OCI-LY1 (cell line): ENCODE data around the gene DENND4A.

Source experiments
- H2AFZ ChIP-seq: fragments of 200-600 bp; sonication (generic), shearing (Covaris generic); 2 replicates; pipeline ENCODE4 v1.6.0; 2014; ENCODE audit warnings: antibody characterized with exemption, mild to moderate bottlenecking, low read length
- H3F3A ChIP-seq: fragments of 200-600 bp; sonication (generic), shearing (Covaris generic); 2 replicates; pipeline ENCODE4 v1.6.0; 2014; ENCODE audit warnings: mild to moderate bottlenecking, antibody characterized with exemption, low read length, moderate library complexity; ENCODE audit not compliant: insufficient read depth
- H3K27ac ChIP-seq: fragments of 200-600 bp; sonication (generic); 2 replicates; pipeline ENCODE4 v1.5.1; 2014; ENCODE audit warnings: low read length, mixed run types, mild to moderate bottlenecking, low read depth; ENCODE audit not compliant: poor library complexity, severe bottlenecking
- H3K27me3 ChIP-seq: fragments of 200-600 bp; sonication (generic); 2 replicates; pipeline ENCODE4 v1.6.0; 2014; ENCODE audit warnings: antibody characterized with exemption, mild to moderate bottlenecking, low read length, moderate library complexity; ENCODE audit not compliant: insufficient read depth
- H3K36me3 ChIP-seq: fragments of 200-600 bp; sonication (generic); 2 replicates; pipeline ENCODE4 v1.6.1; 2014; ENCODE audit warnings: mild to moderate bottlenecking, antibody characterized with exemption, low read length, moderate library complexity, mixed read lengths; ENCODE audit not compliant: insufficient read depth
- H3K4me1 ChIP-seq: fragments of 200-600 bp; sonication (generic); 2 replicates; pipeline ENCODE4 v1.5.1; 2014; ENCODE audit warnings: mild to moderate bottlenecking, low read length, moderate library complexity; ENCODE audit not compliant: insufficient read depth, severe bottlenecking
- H3K4me2 ChIP-seq: fragments of 200-600 bp; sonication (generic), shearing (Covaris generic); 2 replicates; pipeline ENCODE4 v1.6.1; 2014; ENCODE audit warnings: low read length
- H3K4me3 ChIP-seq: fragments of 200-600 bp; sonication (generic); 2 replicates; pipeline ENCODE4 v1.5.1; 2014; ENCODE audit warnings: low read length, low read depth, mild to moderate bottlenecking, mixed read lengths; ENCODE audit not compliant: poor library complexity, severe bottlenecking
- H3K79me2 ChIP-seq: fragments of 200-600 bp; shearing (Covaris generic); 2 replicates; pipeline ENCODE4 v1.6.1; 2016; ENCODE audit warnings: mixed run types, low read length, mixed read lengths; ENCODE audit not compliant: insufficient read depth
- H3K9ac ChIP-seq: fragments of 200-600 bp; sonication (generic), shearing (Covaris generic); 2 replicates; pipeline ENCODE4 v1.6.1; 2014; ENCODE audit warnings: mild to moderate bottlenecking, low read length, mixed read lengths
- H3K9me2 ChIP-seq: fragments of 200-600 bp; sonication (generic), shearing (Covaris generic); 2 replicates; pipeline ENCODE4 v1.6.1; 2014; ENCODE audit warnings: low read depth, mild to moderate bottlenecking, low read length, mixed read lengths
- H3K9me3 ChIP-seq: fragments of 200-600 bp; shearing (Covaris generic); 2 replicates; pipeline ENCODE4 v1.6.1; 2014; ENCODE audit warnings: low read length, mixed read lengths
- H4K20me1 ChIP-seq: fragments of 200-600 bp; sonication (generic), shearing (Covaris generic); 2 replicates; pipeline ENCODE4 v1.6.0; 2016; ENCODE audit warnings: mild to moderate bottlenecking, low read length; ENCODE audit not compliant: insufficient read depth
- EZH2 ChIP-seq: fragments of 200-600 bp; sonication (generic), shearing (Covaris generic); IDR thresholded peaks from 2 replicates; pipeline ENCODE4 v1.8.0; 2017; ENCODE audit warnings: borderline replicate concordance, mixed run types, mild to moderate bottlenecking, antibody characterized with exemption, low read length, moderate library complexity, mixed read lengths
- TF ChIP-seq, protein P1 (sequence below): fragments of 200-600 bp; sonication (generic), shearing (Covaris generic); IDR thresholded peaks from 2 replicates; pipeline ENCODE4 v1.5.1; 2017; ENCODE audit warnings: mild to moderate bottlenecking, antibody characterized with exemption, low read length, moderate library complexity, mixed read lengths

Gene DENND4A

DNA sequence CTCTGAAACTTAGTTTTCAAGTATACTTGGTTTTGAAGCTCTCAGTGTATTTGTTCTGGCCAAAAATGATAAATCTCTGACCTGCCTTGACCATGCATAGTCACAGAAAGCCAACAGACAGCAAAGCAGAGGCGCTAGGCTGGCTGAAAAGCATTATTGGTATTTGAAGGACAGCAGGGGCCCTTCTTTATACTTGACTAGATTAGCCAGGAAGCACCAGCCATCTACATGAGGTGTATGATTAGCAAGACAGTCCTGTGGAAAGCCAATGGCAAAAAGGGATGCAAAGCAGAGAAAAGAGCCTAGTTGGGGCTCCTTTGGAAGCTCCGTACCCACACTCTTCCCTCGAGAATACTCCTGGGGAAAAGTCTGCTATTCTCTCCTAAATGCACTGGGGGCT lies 162.5 kb downstream of the DENND4A start:
- H3F3A ChIP-seq, result no peaks in the 10 kb centered on the region
- no peak for TF ChIP-seq EZH2
- TF ChIP-seq, protein P1, sequence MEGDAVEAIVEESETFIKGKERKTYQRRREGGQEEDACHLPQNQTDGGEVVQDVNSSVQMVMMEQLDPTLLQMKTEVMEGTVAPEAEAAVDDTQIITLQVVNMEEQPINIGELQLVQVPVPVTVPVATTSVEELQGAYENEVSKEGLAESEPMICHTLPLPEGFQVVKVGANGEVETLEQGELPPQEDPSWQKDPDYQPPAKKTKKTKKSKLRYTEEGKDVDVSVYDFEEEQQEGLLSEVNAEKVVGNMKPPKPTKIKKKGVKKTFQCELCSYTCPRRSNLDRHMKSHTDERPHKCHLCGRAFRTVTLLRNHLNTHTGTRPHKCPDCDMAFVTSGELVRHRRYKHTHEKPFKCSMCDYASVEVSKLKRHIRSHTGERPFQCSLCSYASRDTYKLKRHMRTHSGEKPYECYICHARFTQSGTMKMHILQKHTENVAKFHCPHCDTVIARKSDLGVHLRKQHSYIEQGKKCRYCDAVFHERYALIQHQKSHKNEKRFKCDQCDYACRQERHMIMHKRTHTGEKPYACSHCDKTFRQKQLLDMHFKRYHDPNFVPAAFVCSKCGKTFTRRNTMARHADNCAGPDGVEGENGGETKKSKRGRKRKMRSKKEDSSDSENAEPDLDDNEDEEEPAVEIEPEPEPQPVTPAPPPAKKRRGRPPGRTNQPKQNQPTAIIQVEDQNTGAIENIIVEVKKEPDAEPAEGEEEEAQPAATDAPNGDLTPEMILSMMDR, result no peak
- H4K20me1 ChIP-seq, result no peaks in the 10 kb centered on the region
- no peaks in the 10 kb centered on the region for H3K9me2 ChIP-seq
- H3K27ac ChIP-seq, result no peak overlapping the region
- H3K4me3 ChIP-seq, result no peak overlapping the region
- no peak overlapping the region for H3K9ac ChIP-seq
- H3K4me2 ChIP-seq, result no peak overlapping the region
- H3K79me2 ChIP-seq, result no peaks in the 10 kb centered on the region
- no peaks in the 10 kb centered on the region for H3K4me1 ChIP-seq
- no peaks in the 10 kb centered on the region for H3K36me3 ChIP-seq
- H3K9me3 ChIP-seq, result no peaks in the 10 kb centered on the region
- no peaks in the 10 kb centered on the region for H3K27me3 ChIP-seq
- no peak overlapping the region for H2AFZ ChIP-seq

DNA sequence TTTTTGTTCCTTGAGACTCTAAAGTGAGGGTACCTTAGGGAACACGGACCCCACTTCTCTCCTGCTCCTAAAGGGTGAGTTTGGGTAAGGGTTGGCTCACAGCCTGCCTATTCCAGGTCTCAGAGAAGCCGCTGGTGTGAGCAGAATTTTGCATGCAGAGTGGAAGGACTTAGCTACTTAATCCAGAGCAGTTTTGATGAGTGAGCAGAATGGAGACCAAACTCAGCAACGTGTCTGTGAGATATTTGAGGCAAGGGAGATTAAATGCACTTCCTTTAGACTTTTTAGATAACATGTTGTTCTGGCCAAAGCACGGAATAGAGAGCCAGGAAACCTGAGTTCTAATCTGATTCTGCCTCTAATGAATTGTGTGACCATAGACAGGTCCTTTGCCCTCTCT lies 165.2 kb downstream of the DENND4A start:
- Histone ChIP-seq H3K36me3 (no peaks in the 10 kb centered on the region), H3K4me3 (no peak overlapping the region), H2AFZ (no peak overlapping the region), H4K20me1 (no peaks in the 10 kb centered on the region), H3K79me2 (no peaks in the 10 kb centered on the region), H3K27me3 (no peaks in the 10 kb centered on the region), H3K4me1 (no peaks in the 10 kb centered on the region), H3K9me2 (no peaks in the 10 kb centered on the region), H3F3A (no peaks in the 10 kb centered on the region), H3K9me3 (no peaks in the 10 kb centered on the region), H3K27ac (no peak overlapping the region), H3K4me2 (no peak overlapping the region), H3K9ac (no peak overlapping the region)
- TF ChIP-seq EZH2, result no peak
- TF ChIP-seq, protein P1, result no peak

DNA sequence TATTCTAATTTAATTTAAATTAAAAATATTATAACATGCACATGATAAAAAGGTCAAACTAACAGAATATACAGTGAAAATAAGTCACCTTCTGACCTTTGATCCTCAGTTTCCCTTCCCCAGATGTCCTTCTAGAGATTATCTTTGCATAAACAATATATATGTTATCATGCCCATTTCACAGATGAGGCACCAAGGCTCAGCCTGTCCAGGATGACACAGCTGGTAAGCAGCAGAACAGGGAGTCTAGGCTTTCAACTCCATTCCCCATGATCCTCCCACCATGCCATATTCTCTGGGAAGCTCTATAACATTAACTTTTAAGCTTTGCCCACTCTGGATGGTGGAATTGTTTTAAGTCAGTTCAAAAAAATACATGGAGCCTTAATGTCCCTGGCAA lies 169.0 kb downstream of the DENND4A start:
- Histone ChIP-seq H3K4me1 (no peaks in the 10 kb centered on the region), H3K79me2 (no peaks in the 10 kb centered on the region), H3K9ac (no peak overlapping the region), H3K4me3 (no peak overlapping the region), H3K27ac (no peak overlapping the region), H3K9me3 (no peaks in the 10 kb centered on the region), H3K36me3 (no peaks in the 10 kb centered on the region), H2AFZ (no peak overlapping the region), H4K20me1 (no peaks in the 10 kb centered on the region), H3K27me3 (no peaks in the 10 kb centered on the region), H3F3A (no peaks in the 10 kb centered on the region), H3K4me2 (no peak overlapping the region), H3K9me2 (no peaks in the 10 kb centered on the region)
- no peak for TF ChIP-seq EZH2
- TF ChIP-seq, protein P1, result no peak
